GM10847 (cell line): ENCODE measurements around the gene LSAMP.

Experiments
- POLR2A ChIP-seq: IDR thresholded peaks from 2 replicates; pipeline ENCODE4 v1.6.1; 2011; ENCODE audit not compliant: insufficient read length; ENCODE audit errors: extremely low read depth

LSAMP gene

DNA sequence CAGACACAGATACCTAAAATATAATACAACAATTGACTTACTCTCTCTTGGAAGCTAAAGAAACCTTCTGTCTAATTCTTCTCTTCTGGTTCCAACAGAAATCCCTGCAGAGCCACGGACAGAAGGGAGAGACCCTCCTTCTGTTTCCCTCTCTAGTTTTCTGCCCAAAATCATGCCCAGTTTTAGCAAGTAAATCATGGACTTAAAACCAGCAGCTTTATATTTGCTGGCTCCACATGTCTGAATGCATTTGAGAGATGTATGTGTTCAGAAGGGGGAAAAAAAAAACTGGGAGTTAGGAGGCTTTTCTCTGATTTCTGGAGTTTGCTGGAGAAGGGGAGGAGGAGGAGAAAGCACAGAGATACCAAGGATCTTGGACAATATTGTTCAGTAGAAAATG lies 147.1 kb downstream of the LSAMP start:
- TF ChIP-seq POLR2A, result no peak

DNA sequence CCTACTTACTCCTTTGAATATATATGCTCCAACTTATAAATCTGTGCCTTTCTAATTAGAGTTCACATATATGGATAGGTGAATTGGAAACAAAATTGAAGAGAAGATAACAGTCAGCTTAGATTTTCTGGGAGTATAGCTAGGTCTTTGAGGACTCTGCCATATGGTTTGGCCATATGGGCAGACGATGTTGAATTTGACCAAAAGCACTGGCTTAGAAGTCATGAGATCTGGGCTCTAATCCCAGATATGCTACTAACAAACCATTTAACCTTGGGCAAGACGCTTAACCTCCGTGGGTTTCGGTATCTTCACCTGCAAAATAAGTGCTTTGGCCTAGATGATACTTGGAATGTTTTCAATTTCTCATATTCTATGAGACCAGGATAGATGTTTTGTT lies 154.1 kb downstream of the LSAMP start:
- no peak for TF ChIP-seq POLR2A

DNA sequence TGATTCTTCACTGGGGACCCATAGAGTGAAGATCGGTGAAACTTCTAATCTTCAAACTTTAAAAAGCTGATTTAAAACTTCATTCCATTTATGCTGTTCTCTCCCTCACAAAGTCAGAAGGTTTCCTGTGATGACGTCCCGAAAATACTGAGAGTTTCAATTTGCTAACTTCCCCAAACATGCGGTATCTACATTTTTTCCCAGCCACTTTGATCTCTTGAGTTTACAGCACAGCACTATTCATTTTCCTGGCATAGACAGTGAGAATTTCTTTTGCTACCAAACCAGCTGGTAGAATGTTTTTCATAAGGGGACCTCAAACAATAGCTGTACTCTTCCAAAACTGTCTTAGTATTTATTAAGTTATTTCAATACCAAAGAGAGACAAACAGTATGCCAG lies 156.8 kb downstream of the LSAMP start:
- TF ChIP-seq POLR2A, result no peak

DNA sequence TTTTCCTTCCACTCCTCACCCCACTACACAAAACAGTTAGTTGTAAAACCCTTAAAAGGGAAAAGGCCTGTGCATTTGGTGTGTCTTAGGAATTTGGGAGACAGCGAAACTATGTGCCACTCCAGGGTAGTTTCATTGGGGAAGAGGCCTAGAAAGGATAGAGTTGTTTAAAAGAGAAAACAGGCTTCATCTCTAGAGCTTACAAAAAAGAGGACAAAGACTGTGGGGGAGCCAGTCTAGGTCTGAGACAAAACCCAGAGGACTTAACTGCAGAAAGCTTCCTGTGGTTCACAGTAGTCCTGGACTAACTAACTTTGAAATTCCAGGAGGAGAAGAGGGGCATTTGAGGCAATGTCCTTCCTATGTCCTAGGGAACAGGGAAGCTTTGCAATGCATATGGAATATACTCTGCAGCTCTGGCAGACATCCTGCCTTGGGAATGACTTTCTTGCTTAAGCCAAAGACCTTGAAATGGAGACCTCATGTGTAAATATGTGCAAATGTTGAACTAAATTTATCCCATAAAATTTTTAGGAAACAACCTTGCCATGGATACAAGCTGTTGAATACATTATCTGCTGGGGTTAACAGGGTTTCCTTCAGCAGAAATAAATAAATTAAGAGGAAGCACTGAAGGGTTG lies 159.4 kb downstream of the LSAMP start:
- no peak for TF ChIP-seq POLR2A

DNA sequence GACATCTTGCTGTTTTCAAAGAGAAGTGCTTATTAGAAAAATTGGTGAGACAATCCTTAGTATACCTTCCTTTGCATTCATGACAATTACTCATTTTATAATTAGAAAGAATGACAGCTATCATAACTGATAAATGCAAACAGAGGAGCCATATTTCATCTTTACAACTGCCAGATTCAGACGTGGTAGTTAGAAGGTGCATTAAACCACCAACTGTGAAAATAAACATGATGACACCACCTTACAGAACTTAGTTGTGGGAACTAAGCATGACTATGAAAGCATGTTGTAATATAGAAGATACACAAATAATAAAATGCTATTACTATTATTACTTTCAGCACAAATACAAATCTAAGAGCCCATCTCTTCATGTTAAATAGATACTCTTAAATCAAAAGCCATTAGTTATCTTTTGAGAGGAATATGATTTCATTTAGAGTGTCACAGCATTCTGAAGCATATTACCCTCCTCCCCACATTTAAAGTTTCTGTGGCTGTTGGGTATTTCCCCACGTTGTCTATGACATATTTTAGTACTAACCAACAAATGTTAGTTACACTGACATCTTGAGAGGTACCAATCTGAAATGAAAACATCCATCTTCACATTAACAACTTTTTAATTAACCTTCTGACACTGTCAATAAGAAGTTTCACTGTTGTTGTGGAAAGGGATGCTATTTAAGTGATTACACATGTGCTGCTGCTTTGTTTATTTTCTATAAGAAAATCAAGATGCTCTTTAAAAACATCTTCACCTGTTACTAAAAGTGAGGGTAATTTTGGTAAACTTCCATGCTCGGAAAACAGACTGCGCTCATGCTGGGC lies 163.8 kb downstream of the LSAMP start:
- no peak for TF ChIP-seq POLR2A

DNA sequence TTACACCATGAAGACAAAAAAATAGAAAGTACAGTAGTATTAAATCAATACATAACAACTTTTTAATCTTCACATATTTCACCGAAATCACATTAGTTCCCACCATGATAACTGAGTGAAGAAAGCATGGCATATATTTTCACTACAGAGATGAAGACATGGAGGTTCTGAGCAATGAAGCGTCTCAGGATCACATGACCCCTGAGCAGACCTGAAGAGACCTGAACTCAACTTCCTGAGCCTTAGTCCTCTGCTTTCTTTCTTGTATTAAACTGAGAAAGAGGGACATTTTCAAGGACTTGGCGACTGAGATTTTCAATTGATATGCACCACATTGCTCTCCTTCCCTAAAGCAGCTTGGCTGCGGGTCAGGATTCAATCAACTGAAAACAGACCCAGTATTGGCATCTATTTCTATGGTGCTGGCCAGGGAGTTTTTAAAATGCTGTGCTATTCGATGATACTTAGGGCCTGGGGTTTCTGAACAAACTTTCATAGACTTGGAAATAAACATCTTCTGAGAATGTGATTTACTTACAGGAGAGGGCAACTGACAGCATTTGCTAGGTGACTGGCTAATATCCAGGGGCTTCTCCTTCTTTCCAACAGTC lies 165.1 kb downstream of the LSAMP start:
- no peak for TF ChIP-seq POLR2A

DNA sequence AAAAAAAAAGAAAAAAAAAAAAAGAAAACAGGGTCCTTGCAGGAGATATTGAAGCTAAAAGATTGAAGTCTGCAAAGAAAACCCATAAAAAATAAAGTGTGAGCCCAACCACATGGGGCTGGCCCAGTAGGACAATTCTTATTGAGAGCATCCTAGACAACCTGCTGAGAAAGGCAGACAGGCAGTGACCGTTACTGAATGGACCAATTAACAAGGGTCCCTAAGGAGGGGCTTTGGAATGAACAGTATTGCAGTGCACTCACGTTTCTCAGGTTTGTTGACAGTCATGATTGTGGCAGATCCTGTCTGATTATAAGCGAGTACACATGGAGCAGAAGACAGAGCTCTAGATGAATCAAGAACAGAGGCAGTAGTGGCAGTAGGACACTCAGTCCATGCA lies 168.6 kb downstream of the LSAMP start:
- TF ChIP-seq POLR2A, result no peak

DNA sequence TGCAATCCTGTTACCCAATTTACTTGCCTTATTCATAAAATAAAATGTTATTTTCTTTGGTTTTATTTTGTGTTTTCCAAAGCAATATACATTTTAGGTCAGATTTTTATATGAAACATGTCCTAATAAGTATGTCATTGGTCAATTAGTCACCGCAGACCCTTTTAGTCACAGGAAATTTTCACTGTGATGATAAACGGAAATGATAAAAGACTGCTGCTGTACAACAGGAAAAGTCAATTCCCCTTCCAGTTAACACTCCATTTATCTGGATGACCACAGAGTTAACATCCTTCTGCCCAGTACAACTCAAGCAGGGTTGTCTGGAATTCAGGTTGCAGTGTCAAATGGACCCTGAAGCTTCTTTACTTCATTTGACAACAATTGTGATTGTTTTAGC lies 175.2 kb downstream of the LSAMP start:
- TF ChIP-seq POLR2A, result no peak

DNA sequence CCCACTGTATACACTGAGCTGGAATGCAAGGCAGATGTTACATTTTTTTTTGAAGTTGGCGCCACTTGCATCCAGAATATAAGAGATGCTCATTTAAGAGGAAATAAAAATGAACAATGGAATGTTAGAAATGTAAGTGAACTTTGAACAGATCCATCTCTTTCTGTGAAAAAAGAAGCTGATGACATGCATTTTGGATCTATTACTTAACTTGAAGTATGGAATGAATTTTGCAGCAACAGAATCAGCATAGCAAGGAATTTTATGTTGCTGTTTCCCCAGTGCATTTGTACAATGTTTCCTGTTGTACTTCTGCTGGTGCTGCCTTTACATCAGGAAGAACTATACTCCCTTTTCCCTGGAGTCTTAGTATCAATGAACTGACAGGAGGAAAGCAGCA lies 178.2 kb downstream of the LSAMP start:
- no peak for TF ChIP-seq POLR2A

DNA sequence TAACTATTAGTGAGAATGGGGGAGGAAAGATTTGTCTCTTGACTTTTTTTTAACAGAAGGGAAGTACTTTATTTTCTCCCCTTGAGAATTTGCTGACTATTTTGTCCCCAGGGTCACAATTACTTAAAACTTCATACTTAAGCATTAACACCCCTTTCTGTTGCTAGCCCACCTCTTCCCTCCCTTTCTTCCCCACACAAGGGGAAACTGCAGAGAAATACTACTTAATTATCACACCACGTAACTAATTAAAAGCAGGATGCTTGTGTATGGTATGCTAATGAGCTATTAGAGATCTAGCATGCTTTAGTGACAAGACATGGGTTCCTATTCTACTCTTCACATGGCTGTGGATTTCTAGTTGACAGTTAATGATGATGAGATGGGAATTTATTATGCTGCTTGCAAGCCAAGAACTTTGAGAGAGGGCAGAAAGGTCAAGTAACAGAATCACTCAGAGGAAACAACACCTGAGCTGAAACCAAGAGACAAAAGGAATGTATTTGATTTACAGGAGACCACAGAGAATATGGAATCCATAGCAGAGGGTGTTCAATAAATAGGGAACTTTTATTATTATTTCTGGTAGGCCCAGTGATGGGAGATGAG lies 179.2 kb downstream of the LSAMP start:
- no peak for TF ChIP-seq POLR2A

DNA sequence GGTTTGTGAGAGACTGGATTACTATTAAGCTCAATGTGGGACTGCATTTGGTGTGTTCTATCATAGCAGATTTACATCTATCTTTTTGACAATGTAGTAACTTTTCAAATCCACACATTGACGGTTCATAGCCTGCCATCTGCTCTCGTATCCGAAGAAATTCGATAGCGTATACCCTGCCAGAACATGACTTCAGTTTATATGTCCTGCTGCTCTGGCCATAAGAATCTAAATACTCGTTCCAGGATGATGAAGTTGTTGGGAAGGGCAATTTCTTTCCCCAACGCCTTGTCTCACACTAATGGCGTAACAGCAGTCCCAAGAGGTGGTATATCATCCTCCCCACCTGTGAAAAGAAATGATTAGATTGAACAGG lies 180.0 kb downstream of the LSAMP start:
- TF ChIP-seq POLR2A, result no peak

DNA sequence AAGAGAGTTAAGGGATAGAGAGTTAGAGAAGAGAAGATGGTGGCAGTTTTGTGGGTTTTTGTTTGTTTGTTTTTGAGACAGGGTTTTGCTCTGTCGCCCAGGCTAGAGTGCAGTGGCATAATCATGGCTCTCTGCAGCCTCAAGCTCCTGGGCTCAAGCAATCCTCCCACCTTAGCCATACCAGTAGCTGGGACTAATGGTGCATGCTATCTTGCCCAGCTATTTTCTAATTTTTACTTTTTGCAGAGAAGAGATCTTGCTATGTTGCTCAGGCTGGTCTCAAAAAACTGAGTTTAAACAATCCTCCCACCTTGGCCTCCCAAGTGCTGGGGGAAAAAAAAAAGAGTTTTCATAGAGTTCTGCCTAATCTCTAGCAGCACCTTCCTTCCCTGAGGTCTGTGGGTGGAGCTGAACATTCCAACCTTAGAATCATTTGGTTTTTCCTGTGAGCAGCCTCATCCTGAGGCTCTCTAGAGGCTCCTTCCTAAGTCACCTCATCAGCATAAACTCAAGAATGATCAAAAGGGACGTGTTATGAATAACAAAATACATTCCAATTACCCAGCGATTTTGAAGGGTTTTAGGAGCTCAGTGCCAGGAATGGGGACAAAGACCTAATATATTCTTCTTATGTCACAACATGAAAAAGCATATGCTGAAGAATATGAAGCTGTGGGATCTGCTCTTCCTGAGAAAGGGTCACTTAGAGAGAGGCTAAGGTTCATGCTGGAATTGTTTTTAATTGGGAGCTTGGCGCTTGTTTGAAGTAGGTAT lies 180.6 kb downstream of the LSAMP start:
- no peak for TF ChIP-seq POLR2A

DNA sequence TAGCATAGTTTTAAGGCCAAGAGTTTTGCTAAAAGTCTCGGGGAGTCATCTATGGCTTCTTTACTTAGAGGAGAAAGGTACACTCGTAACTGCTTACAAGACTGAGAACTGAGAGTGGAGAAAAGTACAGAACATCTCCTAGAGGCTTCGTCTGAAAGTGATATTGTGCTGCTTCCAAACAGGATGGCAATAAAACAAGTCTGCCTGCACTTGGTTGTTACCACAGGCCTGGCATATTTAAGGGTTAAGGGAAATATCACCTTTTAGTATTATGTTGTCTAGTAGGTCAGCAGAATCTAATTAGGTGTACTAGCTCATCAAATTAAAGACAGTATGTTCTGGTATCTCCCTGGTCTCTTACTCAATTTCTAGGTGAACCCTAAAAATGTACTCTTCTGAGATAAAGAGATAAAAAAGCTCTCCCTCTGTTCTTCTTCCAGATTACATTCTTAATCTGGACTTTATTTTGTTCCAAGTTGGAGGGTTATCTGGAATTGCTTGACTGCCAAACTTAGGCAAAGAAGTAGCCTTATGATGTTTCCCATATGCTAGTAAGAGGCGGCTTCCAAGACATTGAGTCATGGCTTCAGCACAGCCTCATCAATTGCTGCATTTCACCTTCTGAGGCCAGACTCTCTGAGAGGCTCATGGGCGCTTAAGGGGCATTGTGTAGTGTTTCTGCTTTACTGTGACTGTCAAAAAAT lies 181.3 kb downstream of the LSAMP start:
- TF ChIP-seq POLR2A, result no peak

DNA sequence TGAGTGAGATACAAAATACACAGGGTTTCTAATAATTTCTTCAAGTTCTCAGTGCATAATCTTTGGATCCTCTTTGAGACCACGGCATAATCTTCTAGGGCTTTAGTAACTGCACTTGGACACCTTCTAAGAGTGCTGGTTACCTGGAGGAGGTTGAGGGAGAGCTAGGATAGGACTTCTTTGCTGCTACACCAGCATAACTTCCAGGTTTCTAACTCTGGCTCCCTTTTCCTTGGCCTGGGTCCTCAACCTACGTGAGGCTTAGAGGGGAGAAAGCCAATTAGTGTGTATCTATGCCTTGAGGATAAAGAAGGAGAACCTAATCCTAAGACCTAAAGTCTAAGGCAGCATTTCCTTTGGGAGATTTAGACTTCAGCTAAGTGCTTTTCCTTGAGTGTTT lies 184.8 kb downstream of the LSAMP start:
- no peak for TF ChIP-seq POLR2A

DNA sequence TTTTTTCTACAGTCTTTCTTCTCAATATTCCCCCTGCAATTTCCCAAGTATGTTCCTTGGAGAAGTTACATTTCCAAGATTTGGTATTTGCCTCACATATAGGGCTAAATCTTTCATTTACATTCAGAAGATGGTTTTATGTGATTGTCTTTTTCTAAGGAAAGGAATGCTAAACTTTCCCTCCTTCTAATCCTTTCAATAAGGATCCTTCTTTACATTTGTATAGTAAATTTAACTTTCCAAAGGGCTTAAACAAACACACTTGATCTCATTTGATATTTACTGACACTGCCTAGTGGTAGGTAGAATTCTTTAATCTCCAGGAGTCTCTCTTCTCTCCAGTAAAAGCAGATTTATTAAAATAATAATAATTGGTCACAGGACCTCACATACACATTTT lies 185.3 kb downstream of the LSAMP start:
- TF ChIP-seq POLR2A, result no peak
